HEK293 (cell line): ENCODE results near the gene KRTDAP.

Source experiments
- CTCF ChIA-PET: fragments of 350-600 bp; formaldehyde crosslinking; extraction: SDS; loops from one replicate; lab custom pipeline; 2021; ENCODE audit warnings: antibody characterized with exemption; lab: Yijun Ruan, JAX
- POLR2A ChIA-PET: fragments of 300-600 bp; formaldehyde crosslinking; extraction: SDS; loops from one replicate; lab custom pipeline; 2020; ENCODE audit warnings: antibody characterized with exemption, inconsistent platforms; lab: Yijun Ruan, JAX
- H3K27ac ChIP-seq: fragments of 200-500 bp; sonication (Bioruptor generic); 2 replicates; pipeline ENCODE4 v1.5.1; 2014; ENCODE audit warnings: low read depth, low read length, control low read depth, inconsistent platforms; ENCODE audit errors: extremely low read depth
- H3K36me3 ChIP-seq, 2 experiments: fragments of 200-500 bp in 1 of 2; sonication (Bioruptor generic) in 1 of 2; 1 replicate in 1 of 2; 2 replicates in 1 of 2; pipeline ENCODE4 v1.5.1; 2014 to 2017; ENCODE audit warnings: inconsistent platforms in 2 of 2, low read length in 2 of 2; ENCODE audit not compliant: control insufficient read depth in 2 of 2, insufficient read depth in 1 of 2
- H3K4me1 ChIP-seq: fragments of 200-500 bp; sonication (Bioruptor generic); 2 replicates; pipeline ENCODE4 v1.5.1; 2014; ENCODE audit warnings: mild to moderate bottlenecking, low read length, inconsistent platforms; ENCODE audit not compliant: control insufficient read depth, insufficient read depth
- H3K4me3 ChIP-seq: 2 replicates; pipeline ENCODE4 v1.5.1; 2011; ENCODE audit warnings: low read depth, mild to moderate bottlenecking, control low read depth, low read length, moderate library complexity
- H3K9me3 ChIP-seq: fragments of 200-500 bp; sonication (Bioruptor generic); 2 replicates; pipeline ENCODE4 v1.5.1; 2014; ENCODE audit warnings: low read depth, low read length, inconsistent platforms; ENCODE audit not compliant: control insufficient read depth, insufficient read depth
- GLI2 ChIP-seq: fragments of 450-650 bp; formaldehyde crosslinking; IDR thresholded peaks from 2 replicates; pipeline ENCODE4; 2017; ENCODE audit warnings: missing biosample characterization, missing genetic modification characterization, low read depth, borderline replicate concordance
- IKZF3 ChIP-seq: fragments of 450-650 bp; IDR thresholded peaks from 2 replicates; pipeline ENCODE4 v1.5.0; 2018; ENCODE audit warnings: missing biosample characterization, mild to moderate bottlenecking, missing genetic modification characterization, moderate library complexity
- MYNN ChIP-seq: fragments of 450-650 bp; formaldehyde crosslinking; IDR thresholded peaks from 2 replicates; pipeline ENCODE4 v1.5.1; 2016; ENCODE audit warnings: missing biosample characterization, missing genetic modification characterization, borderline replicate concordance
- SALL2 ChIP-seq: fragments of 450-650 bp; formaldehyde crosslinking; IDR thresholded peaks from 2 replicates; pipeline ENCODE4 v1.5.0; 2017; ENCODE audit warnings: missing biosample characterization, mild to moderate bottlenecking, missing genetic modification characterization, borderline replicate concordance
- ZBTB1 ChIP-seq: fragments of 450-650 bp; formaldehyde crosslinking; IDR thresholded peaks from 2 replicates; pipeline ENCODE4 v1.5.1; 2016; ENCODE audit warnings: missing biosample characterization, missing genetic modification characterization
- ZBTB48 ChIP-seq: fragments of 450-650 bp; formaldehyde crosslinking; IDR thresholded peaks from 2 replicates; pipeline ENCODE4 v1.5.1; 2016; ENCODE audit warnings: missing biosample characterization, missing genetic modification characterization
- ZFP37 ChIP-seq: fragments of 450-650 bp; formaldehyde crosslinking; IDR thresholded peaks from 2 replicates; pipeline ENCODE4 v1.5.1; 2016; ENCODE audit warnings: missing biosample characterization, missing genetic modification characterization
- ZNF133 ChIP-seq: fragments of 450-650 bp; formaldehyde crosslinking; IDR thresholded peaks from 2 replicates; pipeline ENCODE4 v1.5.1; 2016; ENCODE audit warnings: missing biosample characterization, missing genetic modification characterization
- ZNF211 ChIP-seq: fragments of 450-650 bp; formaldehyde crosslinking; IDR thresholded peaks from 2 replicates; pipeline ENCODE4 v1.5.1; 2016; ENCODE audit warnings: low read depth, missing biosample characterization, missing genetic modification characterization
- ZNF239 ChIP-seq: fragments of 450-650 bp; formaldehyde crosslinking; IDR thresholded peaks from 2 replicates; pipeline ENCODE4 v1.5.1; 2016; ENCODE audit warnings: missing biosample characterization, missing genetic modification characterization
- ZNF248 ChIP-seq: fragments of 450-650 bp; formaldehyde crosslinking; IDR thresholded peaks from 2 replicates; pipeline ENCODE4 v1.5.1; 2017; ENCODE audit warnings: missing biosample characterization, missing genetic modification characterization
- ZNF324 ChIP-seq: fragments of 450-650 bp; formaldehyde crosslinking; IDR thresholded peaks from 2 replicates; pipeline ENCODE4 v1.5.1; 2016; ENCODE audit warnings: missing biosample characterization, missing genetic modification characterization
- ZNF37A ChIP-seq: fragments of 450-650 bp; IDR thresholded peaks from 2 replicates; pipeline ENCODE4 v1.5.1; 2018; ENCODE audit warnings: missing biosample characterization, missing genetic modification characterization
- ZNF48 ChIP-seq: fragments of 450-650 bp; formaldehyde crosslinking; IDR thresholded peaks from 2 replicates; pipeline ENCODE4 v1.5.1; 2016; ENCODE audit warnings: missing biosample characterization, missing genetic modification characterization
- ZNF549 ChIP-seq: fragments of 450-650 bp; IDR thresholded peaks from 2 replicates; pipeline ENCODE4 v1.5.1; 2018; ENCODE audit warnings: missing biosample characterization, missing genetic modification characterization, mild to moderate bottlenecking, inconsistent platforms, moderate library complexity
- ZNF561 ChIP-seq: fragments of 450-650 bp; IDR thresholded peaks from 2 replicates; pipeline ENCODE4 v1.5.1; 2018; ENCODE audit warnings: missing biosample characterization, missing genetic modification characterization, borderline replicate concordance
- ZNF600 ChIP-seq: fragments of 450-650 bp; formaldehyde crosslinking; IDR thresholded peaks from 2 replicates; pipeline ENCODE4 v1.5.1; 2016; ENCODE audit warnings: missing biosample characterization, missing genetic modification characterization
- ZNF701 ChIP-seq: fragments of 450-650 bp; formaldehyde crosslinking; IDR thresholded peaks from 2 replicates; pipeline ENCODE4 v1.5.1; 2016; ENCODE audit warnings: missing biosample characterization, missing genetic modification characterization
- TF ChIP-seq, protein P1 (sequence below): fragments of 450-650 bp; formaldehyde crosslinking; IDR thresholded peaks from 2 replicates; pipeline ENCODE4 v1.5.1; 2016; ENCODE audit warnings: missing biosample characterization, missing genetic modification characterization, low read depth
- TF ChIP-seq, protein P2 (sequence below): fragments of 450-650 bp; formaldehyde crosslinking; IDR thresholded peaks from 2 replicates; pipeline ENCODE4 v1.5.1; 2016; ENCODE audit warnings: missing biosample characterization, missing genetic modification characterization
- TF ChIP-seq, protein P3 (sequence below): fragments of 450-650 bp; formaldehyde crosslinking; optimal IDR thresholded peaks from 2 replicates; pipeline ENCODE3; 2016; ENCODE audit warnings: missing biosample characterization, mild to moderate bottlenecking, missing genetic modification characterization
- TF ChIP-seq, protein P4 (sequence below): fragments of 450-650 bp; formaldehyde crosslinking; IDR thresholded peaks from 2 replicates; pipeline ENCODE4 v1.5.1; 2016; ENCODE audit warnings: missing biosample characterization, missing genetic modification characterization

Gene KRTDAP

DNA sequence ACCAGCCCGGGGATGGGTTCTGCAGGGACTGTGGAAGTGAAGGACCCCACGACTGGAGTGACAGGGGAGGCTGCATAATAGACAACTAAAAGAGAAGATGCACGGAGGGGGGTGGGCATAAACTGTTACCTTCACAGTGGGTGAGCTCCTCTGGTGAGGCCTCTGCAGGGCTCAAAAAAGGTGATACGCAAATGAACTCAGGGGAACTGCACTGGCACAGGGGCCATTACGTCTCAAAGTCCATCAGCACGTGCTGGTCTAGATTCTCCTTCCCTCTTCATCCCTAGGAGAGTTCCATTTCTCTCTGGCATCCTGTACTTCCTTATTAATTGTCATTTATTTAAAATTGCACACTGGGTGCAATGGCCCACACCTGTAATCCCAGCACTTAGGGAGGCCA is 50.3 kb downstream of the KRTDAP start:
- H3K27ac ChIP-seq: no peak overlapping the region
- POLR2A ChIA-PET: no interaction called here
- H3K4me1 ChIP-seq: peaks cover 12% of the 10 kb centered on the region
- H3K4me3 ChIP-seq: no peak overlapping the region
- CTCF ChIA-PET: interaction anchor here (1.2 to 2.3 kb wide), 2 partner anchors 55 to 71 kb away, joined by 3 to 8 read pairs; no protein-coding TSS in a partner anchor
- no peaks in the 10 kb centered on the region for H3K9me3 ChIP-seq
- no peaks in the 10 kb centered on the region for H3K36me3 ChIP-seq
- TF ChIP-seq ZBTB48 (tag by site-specific recombination): no peak
- TF ChIP-seq IKZF3 (tag by site-specific recombination): no peak
- TF ChIP-seq, protein P1, sequence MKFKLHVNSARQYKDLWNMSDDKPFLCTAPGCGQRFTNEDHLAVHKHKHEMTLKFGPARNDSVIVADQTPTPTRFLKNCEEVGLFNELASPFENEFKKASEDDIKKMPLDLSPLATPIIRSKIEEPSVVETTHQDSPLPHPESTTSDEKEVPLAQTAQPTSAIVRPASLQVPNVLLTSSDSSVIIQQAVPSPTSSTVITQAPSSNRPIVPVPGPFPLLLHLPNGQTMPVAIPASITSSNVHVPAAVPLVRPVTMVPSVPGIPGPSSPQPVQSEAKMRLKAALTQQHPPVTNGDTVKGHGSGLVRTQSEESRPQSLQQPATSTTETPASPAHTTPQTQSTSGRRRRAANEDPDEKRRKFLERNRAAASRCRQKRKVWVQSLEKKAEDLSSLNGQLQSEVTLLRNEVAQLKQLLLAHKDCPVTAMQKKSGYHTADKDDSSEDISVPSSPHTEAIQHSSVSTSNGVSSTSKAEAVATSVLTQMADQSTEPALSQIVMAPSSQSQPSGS (tag by site-specific recombination): no peak
- TF ChIP-seq ZBTB1 (tag by site-specific recombination): no peak
- no peak for TF ChIP-seq ZNF211 (tag by site-specific recombination)
- TF ChIP-seq, protein P2, sequence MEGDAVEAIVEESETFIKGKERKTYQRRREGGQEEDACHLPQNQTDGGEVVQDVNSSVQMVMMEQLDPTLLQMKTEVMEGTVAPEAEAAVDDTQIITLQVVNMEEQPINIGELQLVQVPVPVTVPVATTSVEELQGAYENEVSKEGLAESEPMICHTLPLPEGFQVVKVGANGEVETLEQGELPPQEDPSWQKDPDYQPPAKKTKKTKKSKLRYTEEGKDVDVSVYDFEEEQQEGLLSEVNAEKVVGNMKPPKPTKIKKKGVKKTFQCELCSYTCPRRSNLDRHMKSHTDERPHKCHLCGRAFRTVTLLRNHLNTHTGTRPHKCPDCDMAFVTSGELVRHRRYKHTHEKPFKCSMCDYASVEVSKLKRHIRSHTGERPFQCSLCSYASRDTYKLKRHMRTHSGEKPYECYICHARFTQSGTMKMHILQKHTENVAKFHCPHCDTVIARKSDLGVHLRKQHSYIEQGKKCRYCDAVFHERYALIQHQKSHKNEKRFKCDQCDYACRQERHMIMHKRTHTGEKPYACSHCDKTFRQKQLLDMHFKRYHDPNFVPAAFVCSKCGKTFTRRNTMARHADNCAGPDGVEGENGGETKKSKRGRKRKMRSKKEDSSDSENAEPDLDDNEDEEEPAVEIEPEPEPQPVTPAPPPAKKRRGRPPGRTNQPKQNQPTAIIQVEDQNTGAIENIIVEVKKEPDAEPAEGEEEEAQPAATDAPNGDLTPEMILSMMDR (tag by site-specific recombination): no peak
- no peak for TF ChIP-seq ZNF133 (tag by site-specific recombination)
- TF ChIP-seq ZNF701 (tag by site-specific recombination): no peak
- no peak for TF ChIP-seq SALL2 (tag by site-specific recombination)
- TF ChIP-seq, protein P3, sequence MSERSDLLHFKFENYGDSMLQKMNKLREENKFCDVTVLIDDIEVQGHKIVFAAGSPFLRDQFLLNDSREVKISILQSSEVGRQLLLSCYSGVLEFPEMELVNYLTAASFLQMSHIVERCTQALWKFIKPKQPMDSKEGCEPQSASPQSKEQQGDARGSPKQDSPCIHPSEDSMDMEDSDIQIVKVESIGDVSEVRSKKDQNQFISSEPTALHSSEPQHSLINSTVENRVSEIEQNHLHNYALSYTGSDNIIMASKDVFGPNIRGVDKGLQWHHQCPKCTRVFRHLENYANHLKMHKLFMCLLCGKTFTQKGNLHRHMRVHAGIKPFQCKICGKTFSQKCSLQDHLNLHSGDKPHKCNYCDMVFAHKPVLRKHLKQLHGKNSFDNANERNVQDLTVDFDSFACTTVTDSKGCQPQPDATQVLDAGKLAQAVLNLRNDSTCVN (tag by site-specific recombination): no peak
- TF ChIP-seq GLI2 (tag by site-specific recombination): no peak
- TF ChIP-seq ZNF239 (tag by site-specific recombination): no peak
- no peak for TF ChIP-seq ZNF600 (tag by site-specific recombination)
- no peak for TF ChIP-seq ZNF48
- no peak for TF ChIP-seq ZNF561
- TF ChIP-seq ZNF549: no peak
- TF ChIP-seq ZFP37: no peak
- TF ChIP-seq MYNN (tag by site-specific recombination): no peak
- TF ChIP-seq, protein P4, sequence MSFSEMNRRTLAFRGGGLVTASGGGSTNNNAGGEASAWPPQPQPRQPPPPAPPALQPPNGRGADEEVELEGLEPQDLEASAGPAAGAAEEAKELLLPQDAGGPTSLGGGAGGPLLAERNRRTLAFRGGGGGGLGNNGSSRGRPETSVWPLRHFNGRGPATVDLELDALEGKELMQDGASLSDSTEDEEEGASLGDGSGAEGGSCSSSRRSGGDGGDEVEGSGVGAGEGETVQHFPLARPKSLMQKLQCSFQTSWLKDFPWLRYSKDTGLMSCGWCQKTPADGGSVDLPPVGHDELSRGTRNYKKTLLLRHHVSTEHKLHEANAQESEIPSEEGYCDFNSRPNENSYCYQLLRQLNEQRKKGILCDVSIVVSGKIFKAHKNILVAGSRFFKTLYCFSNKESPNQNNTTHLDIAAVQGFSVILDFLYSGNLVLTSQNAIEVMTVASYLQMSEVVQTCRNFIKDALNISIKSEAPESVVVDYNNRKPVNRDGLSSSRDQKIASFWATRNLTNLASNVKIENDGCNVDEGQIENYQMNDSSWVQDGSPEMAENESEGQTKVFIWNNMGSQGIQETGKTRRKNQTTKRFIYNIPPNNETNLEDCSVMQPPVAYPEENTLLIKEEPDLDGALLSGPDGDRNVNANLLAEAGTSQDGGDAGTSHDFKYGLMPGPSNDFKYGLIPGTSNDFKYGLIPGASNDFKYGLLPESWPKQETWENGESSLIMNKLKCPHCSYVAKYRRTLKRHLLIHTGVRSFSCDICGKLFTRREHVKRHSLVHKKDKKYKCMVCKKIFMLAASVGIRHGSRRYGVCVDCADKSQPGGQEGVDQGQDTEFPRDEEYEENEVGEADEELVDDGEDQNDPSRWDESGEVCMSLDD (tag by site-specific recombination): no peak

DNA sequence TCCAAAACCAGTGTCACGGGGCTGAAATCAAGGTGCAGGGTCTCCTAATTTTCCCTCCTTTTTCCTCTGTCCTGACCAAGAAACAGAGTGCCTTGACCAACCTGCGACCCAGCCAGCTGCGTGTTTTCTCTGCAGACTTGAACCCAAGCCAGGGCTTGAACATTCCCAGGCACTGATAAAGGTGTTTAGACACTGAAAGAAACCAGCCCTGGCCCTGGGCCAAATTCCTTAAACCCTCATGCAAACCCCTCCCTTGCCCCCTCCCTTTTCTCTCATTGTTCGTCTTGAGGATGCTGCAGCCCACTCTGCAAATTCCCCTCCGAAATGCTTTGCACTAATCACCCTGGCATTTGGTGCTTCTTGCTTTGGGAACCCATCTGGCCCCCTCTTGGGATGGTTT is 51.7 kb downstream of the KRTDAP start:
- Histone ChIP-seq H3K27ac (no peak overlapping the region), H3K9me3 (no peaks in the 10 kb centered on the region), H3K36me3 (no peaks in the 10 kb centered on the region), H3K4me3 (no peak overlapping the region), H3K4me1 (peaks cover 12% of the 10 kb centered on the region)
- ChIA-PET POLR2A (no interaction called here), CTCF (interaction anchor here (0.6 to 2.3 kb wide), 5 partner anchors 57 to 178 kb away, joined by 4 to 8 read pairs (median 5); no protein-coding TSS in a partner anchor)
- TF ChIP-seq ZNF239 (tag by site-specific recombination): no peak
- no peak for TF ChIP-seq ZBTB1 (tag by site-specific recombination)
- TF ChIP-seq ZNF324: no peak
- TF ChIP-seq ZNF37A: no peak
- TF ChIP-seq ZNF248: no peak
